ENCODE results near the gene RASD2.

Gene RASD2

DNA sequence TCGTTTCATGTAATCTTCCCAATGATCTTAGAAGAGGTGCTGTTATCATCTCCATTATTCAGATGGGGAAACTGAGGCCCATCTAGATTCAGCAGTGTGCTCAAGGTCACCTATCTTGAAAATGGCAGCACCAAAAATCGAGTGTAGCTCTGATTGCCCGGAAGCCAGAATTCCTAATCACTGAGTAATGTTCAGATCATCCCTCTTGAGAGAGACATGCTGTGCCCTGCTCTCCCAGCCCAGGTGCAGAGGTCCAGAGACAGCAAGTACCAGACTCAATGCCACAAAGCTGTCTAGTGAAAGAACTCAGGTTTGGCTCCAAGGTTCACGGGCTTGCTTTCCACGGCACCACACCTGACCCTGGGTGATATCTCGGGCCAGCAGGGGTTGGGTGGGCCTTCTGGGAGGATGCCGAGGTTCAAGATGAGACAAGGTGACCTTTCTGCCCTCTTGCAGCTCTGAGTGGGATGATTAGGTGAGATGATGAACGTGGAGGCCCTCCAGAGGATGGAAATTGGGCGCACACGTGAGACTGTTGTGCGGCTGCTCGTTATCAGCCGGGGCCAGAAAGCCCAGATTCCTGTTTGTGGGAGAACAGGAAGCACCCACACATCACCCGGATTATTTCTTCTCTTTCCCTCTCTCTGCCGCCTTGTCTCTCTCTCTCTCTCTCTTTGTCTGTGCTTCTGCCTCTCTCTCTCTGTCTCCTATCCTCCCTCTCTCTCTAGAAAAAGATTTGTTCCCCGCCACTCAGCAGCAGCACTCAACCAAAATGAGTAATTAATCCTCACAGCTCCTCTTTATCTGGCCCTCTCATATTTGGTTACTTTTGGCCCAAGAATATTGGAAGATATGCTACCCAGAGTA lies 19.0 kb upstream of the RASD2 start:
- no peaks in the 10 kb centered on the region for H3K4me1 ChIP-seq (ENCODE audit: control insufficient read depth, insufficient read depth, low read length)
- no peaks in the 10 kb centered on the region for H3K9me3 ChIP-seq (ENCODE audit: control insufficient read depth, insufficient read depth, low read length)
- H3K4me3 ChIP-seq (ENCODE audit: low read depth, low read length) = no peak overlapping the region
- H3K9ac ChIP-seq (ENCODE audit: low read depth, low read length) = no peak overlapping the region
- no peaks in the 10 kb centered on the region for H3K27me3 ChIP-seq (ENCODE audit: control insufficient read depth, insufficient read depth, low read length)
- H3K36me3 ChIP-seq (ENCODE audit: control insufficient read depth, insufficient read depth, low read length) = no peaks in the 10 kb centered on the region

- H3K27me3 ChIP-seq (ENCODE audit: control insufficient read depth, insufficient read depth, low read length) = no peaks in the 10 kb centered on the region
- no peaks in the 10 kb centered on the region for H3K9me3 ChIP-seq (ENCODE audit: control insufficient read depth, insufficient read depth, low read length)
- H3K4me3 ChIP-seq (ENCODE audit: low read depth, low read length) = no peak overlapping the region
- no peaks in the 10 kb centered on the region for H3K36me3 ChIP-seq (ENCODE audit: control insufficient read depth, insufficient read depth, low read length)
- H3K4me1 ChIP-seq (ENCODE audit: control insufficient read depth, insufficient read depth, low read length) = no peaks in the 10 kb centered on the region
- H3K9ac ChIP-seq (ENCODE audit: low read depth, low read length) = no peak overlapping the region
These were observed 18.1 kb upstream of the RASD2 start for GRCh38 chr22:35522225-35523149.

- Histone ChIP-seq H3K4me3 (ENCODE audit: low read depth, low read length) (no peak overlapping the region), H3K36me3 (ENCODE audit: control insufficient read depth, insufficient read depth, low read length) (no peaks in the 10 kb centered on the region), H3K9ac (ENCODE audit: low read depth, low read length) (no peak overlapping the region), H3K9me3 (ENCODE audit: control insufficient read depth, insufficient read depth, low read length) (no peaks in the 10 kb centered on the region), H3K4me1 (ENCODE audit: control insufficient read depth, insufficient read depth, low read length) (no peaks in the 10 kb centered on the region), H3K27me3 (ENCODE audit: control insufficient read depth, insufficient read depth, low read length) (no peaks in the 10 kb centered on the region)
These were observed 17.3 kb upstream of the RASD2 start for GRCh38 chr22:35523167-35523947.

DNA sequence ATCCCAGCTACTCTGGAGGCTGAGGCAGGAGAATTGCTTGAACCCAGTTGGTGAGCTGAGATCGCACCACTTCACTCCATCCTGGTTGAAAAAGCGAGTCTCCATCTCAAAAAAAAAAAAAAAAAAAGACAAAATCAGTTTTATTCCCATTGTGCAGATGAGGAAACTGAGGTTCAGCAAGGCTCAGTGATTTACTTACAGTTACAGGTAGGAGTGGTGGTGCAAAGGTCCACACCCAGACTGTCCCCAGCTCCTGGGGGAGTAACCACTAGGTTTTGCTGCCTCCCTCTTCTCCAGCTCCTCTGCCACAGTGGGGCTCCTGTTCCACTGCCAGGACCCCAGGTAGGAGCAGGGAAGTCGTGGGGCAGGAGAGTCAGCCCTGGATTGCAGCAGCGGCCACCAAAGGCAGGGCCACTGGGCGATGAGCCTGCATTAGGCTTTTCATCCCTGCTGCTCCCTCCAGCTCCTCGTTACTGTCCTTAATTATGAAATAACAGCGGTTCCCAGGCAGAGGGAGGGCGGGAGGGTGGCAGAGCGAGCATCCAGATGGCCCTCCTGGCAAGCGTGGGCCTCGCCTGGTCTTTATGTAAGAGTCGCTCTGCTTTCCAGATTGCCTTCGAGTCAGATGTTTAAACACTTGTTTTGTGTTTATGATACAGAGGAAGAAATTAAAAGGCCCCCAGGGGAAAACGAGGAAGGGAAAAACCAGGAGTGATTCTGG lies 15.5 kb upstream of the RASD2 start:
- Histone ChIP-seq H3K9ac (ENCODE audit: low read depth, low read length) (no peak overlapping the region), H3K9me3 (ENCODE audit: control insufficient read depth, insufficient read depth, low read length) (no peaks in the 10 kb centered on the region), H3K4me3 (ENCODE audit: low read depth, low read length) (no peak overlapping the region), H3K36me3 (ENCODE audit: control insufficient read depth, insufficient read depth, low read length) (no peaks in the 10 kb centered on the region), H3K4me1 (ENCODE audit: control insufficient read depth, insufficient read depth, low read length) (no peaks in the 10 kb centered on the region), H3K27me3 (ENCODE audit: control insufficient read depth, insufficient read depth, low read length) (no peaks in the 10 kb centered on the region)

DNA sequence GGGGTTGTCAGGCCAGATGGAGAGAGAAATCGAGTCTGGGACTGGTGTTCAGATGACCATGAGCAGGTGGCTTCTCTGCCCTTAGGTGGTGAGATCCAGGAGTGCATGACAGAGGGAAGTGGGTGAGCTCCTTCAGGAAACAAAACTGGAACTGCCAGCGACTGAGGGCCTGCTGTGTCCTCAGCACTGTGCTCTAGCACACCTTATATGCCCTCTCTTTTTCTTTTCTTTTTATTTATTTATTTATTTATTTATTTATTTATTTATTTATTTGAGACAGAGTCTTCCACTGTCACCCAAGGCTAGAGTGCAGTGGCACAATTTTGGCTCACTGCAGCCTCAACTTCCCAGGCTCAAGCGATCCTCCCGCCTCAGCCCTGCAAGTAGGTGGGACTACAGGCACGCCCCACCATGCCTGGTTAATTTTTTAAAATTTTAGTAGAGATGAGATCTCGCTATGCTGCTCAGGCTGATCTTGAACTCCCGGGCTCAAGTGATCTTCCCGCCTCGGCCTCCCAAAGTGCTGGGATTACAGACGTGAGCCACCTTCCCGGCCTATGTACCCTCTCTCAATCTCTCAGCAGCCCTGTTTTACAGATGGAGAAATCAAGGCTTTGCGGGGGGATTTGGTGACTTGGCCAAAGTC lies 14.8 kb upstream of the RASD2 start:
- H3K9ac ChIP-seq (ENCODE audit: low read depth, low read length) = no peak overlapping the region

GRCh38 chr22:35526333-35526979 lies 14.2 kb upstream of the RASD2 start:
- peak overlapping the region; percentile 32 for H3K9ac ChIP-seq (ENCODE audit: low read depth, low read length)
- no peaks in the 10 kb centered on the region for H3K4me1 ChIP-seq (ENCODE audit: control insufficient read depth, insufficient read depth, low read length)
- H3K36me3 ChIP-seq (ENCODE audit: control insufficient read depth, insufficient read depth, low read length) = no peaks in the 10 kb centered on the region
- no peaks in the 10 kb centered on the region for H3K27me3 ChIP-seq (ENCODE audit: control insufficient read depth, insufficient read depth, low read length)
- no peaks in the 10 kb centered on the region for H3K9me3 ChIP-seq (ENCODE audit: control insufficient read depth, insufficient read depth, low read length)
- H3K4me3 ChIP-seq (ENCODE audit: low read depth, low read length) = no peak overlapping the region

More for the DNA sequence above, 14.8 kb upstream of the RASD2 start:
- H3K4me3 ChIP-seq (ENCODE audit: low read depth, low read length) = no peak overlapping the region
- no peaks in the 10 kb centered on the region for H3K9me3 ChIP-seq (ENCODE audit: control insufficient read depth, insufficient read depth, low read length)
- H3K27me3 ChIP-seq (ENCODE audit: control insufficient read depth, insufficient read depth, low read length) = no peaks in the 10 kb centered on the region
- no peaks in the 10 kb centered on the region for H3K4me1 ChIP-seq (ENCODE audit: control insufficient read depth, insufficient read depth, low read length)
- no peaks in the 10 kb centered on the region for H3K36me3 ChIP-seq (ENCODE audit: control insufficient read depth, insufficient read depth, low read length)

DNA sequence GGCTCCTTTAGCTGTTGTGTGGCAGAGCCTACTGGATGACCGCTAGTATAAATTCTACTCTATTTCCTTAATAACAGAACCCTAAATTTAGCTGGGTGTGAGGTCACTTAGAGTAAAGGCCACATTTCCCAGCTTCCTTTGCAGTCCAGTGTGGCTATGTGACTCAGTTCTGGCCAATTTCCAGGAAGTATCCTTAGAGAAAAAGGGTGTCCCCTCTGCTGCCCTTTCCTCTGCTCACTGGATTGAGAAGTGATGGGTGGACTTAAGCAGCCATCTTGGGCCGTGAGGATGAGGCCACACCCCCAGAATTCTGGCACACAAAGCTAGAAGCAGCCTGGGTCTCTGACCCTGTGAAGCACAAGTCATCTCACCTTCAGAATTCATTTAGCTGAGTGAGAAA lies 11.7 kb upstream of the RASD2 start:
- Histone ChIP-seq H3K9ac (ENCODE audit: low read depth, low read length) (no peak overlapping the region), H3K27me3 (ENCODE audit: control insufficient read depth, insufficient read depth, low read length) (no peaks in the 10 kb centered on the region), H3K9me3 (ENCODE audit: control insufficient read depth, insufficient read depth, low read length) (no peaks in the 10 kb centered on the region), H3K4me1 (ENCODE audit: control insufficient read depth, insufficient read depth, low read length) (no peaks in the 10 kb centered on the region), H3K36me3 (ENCODE audit: control insufficient read depth, insufficient read depth, low read length) (no peaks in the 10 kb centered on the region), H3K4me3 (ENCODE audit: low read depth, low read length) (no peak overlapping the region)

- H3K36me3 ChIP-seq (ENCODE audit: control insufficient read depth, insufficient read depth, low read length) = no peaks in the 10 kb centered on the region
- H3K27me3 ChIP-seq (ENCODE audit: control insufficient read depth, insufficient read depth, low read length) = no peaks in the 10 kb centered on the region
- H3K4me3 ChIP-seq (ENCODE audit: low read depth, low read length) = no peak overlapping the region
- no peaks in the 10 kb centered on the region for H3K9me3 ChIP-seq (ENCODE audit: control insufficient read depth, insufficient read depth, low read length)
- H3K9ac ChIP-seq (ENCODE audit: low read depth, low read length) = no peak overlapping the region
- H3K4me1 ChIP-seq (ENCODE audit: control insufficient read depth, insufficient read depth, low read length) = no peaks in the 10 kb centered on the region
These were observed 9.9 kb upstream of the RASD2 start for GRCh38 chr22:35530700-35531099.

GRCh38 chr22:35531202-35531601 lies 9.4 kb upstream of the RASD2 start:
- H3K4me1 ChIP-seq (ENCODE audit: control insufficient read depth, insufficient read depth, low read length) = no peaks in the 10 kb centered on the region
- no peaks in the 10 kb centered on the region for H3K36me3 ChIP-seq (ENCODE audit: control insufficient read depth, insufficient read depth, low read length)
- H3K4me3 ChIP-seq (ENCODE audit: low read depth, low read length) = no peak overlapping the region
- H3K9ac ChIP-seq (ENCODE audit: low read depth, low read length) = no peak overlapping the region
- H3K9me3 ChIP-seq (ENCODE audit: control insufficient read depth, insufficient read depth, low read length) = no peaks in the 10 kb centered on the region
- no peaks in the 10 kb centered on the region for H3K27me3 ChIP-seq (ENCODE audit: control insufficient read depth, insufficient read depth, low read length)

DNA sequence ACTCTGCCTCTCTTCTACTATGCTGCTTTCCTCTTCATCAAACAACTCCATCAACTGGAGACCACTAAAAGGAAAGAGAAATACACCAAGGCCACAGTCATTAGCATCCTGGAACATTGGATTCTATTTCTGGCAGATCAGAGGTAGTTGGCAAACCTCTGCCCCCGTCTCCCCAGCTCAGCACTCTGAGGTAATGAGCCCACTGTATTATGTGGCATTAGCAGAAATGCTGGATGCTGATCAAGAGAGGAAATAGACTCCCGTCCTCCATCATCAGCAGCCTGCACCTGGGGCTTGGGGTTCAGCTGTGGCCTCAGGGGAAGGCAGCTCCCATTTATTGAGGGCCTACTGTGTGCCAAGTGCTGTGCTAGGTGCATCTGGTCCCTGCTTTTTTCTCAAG lies 9.0 kb upstream of the RASD2 start:
- Histone ChIP-seq H3K4me1 (ENCODE audit: control insufficient read depth, insufficient read depth, low read length) (no peaks in the 10 kb centered on the region), H3K36me3 (ENCODE audit: control insufficient read depth, insufficient read depth, low read length) (no peaks in the 10 kb centered on the region), H3K4me3 (ENCODE audit: low read depth, low read length) (no peak overlapping the region)

More for the DNA sequence above, 9.0 kb upstream of the RASD2 start:
- H3K9ac ChIP-seq (ENCODE audit: low read depth, low read length) = no peak overlapping the region
- no peaks in the 10 kb centered on the region for H3K9me3 ChIP-seq (ENCODE audit: control insufficient read depth, insufficient read depth, low read length)
- H3K27me3 ChIP-seq (ENCODE audit: control insufficient read depth, insufficient read depth, low read length) = no peaks in the 10 kb centered on the region
